Skin of body (tissue), 2 donors: ENCODE measurements around the gene TENM3. TPM values are rescaled to one million over a fixed set of nuclear protein-coding genes. Genes with fewer than 3 reads are reported as not detected.

Experiments
- DNase-seq: peaks from one replicate; lab custom pipeline; 2025; lab: John Stamatoyannopoulos, UW
- total RNA-seq: library from RNA; depleted of rRNA; stranded (reverse); fragments of >200 nt; gene quantifications from one replicate; pipeline ENCODE4 v1.2.3, GENCODE V29; 2014

Gene TENM3
- total RNA-seq, 1 donor from 2014 or later: 10.2 TPM

DNA sequence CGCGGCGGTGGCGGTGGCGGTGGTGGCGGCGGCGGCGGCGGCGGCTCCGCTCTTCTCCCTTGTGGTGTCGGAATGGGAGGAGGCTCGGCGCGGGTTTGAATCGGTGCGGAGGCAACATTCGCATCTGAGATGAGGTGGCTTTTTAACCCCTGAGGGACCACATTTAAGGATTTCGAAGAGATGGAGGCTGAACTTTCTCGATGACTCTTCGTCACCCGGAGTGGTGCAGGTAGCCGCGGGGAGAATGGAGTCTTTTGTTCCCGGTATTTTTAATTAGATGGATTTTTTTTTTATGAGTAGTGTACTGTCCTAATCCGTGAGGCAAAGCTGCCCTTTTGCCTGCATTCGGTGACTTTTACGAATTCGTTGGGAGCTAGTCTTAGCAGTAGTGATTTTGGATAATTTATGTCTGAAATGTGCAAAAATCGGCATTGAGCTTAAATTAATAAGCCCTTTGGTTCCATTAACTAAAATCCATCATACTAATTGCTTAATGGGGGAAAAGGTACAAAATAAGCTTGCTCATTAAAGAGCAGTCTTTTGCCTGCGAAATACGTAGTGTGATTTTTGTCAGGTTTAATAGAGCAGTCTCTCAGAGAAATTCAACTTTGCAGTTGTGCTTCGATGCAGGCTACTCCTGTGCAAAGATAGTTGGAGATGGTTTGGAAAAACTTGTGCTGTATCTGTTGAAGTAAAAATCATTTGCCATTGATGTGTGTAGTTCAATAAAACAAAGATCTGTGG lies 206.2 kb downstream of the TENM3 start:
- DNase-seq: peak; percentile 34

DNA sequence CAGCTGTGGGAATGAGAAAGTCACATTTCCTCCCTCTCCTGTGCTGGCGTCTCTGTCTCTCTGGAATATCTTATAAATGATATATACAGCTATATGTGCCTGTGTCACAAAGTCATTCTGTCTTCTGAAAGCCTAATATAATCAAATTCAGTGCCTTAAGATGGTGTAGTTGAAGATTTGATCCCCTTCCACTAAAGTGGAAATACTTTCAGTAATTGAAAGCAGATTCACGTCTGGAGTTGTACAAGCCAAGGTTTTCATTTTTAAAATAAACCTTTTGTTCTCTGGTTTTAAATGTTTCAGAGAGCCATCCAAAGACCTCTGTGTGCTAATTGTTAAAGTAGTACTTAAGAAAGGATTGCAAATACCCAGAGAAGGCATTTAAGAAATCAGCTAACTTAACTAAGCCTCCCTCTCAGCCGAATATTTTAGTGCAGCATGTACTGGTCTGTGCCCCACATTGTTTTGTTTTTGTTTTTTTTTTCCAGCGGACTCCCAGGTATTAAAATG lies 206.8 kb downstream of the TENM3 start:
- no peak for DNase-seq

DNA sequence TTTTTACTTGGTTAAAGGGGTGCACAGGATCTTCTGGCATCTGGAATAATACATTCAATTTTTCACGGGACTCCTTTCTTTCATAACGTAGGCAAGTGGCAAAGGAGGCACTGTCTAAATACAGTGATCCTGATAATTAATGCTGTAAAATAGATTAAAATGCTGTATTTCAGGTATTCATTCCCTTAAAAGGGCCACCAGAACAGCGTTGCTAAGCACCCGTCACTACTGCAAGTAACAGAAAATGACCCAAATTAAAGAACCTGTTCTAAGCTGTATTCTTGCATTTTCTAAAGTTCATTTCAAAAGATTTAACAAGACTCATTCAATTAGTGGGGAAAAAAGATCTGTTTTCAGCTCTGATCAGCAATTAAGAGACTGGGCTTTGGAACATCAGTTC lies 208.2 kb downstream of the TENM3 start:
- no peak for DNase-seq

DNA sequence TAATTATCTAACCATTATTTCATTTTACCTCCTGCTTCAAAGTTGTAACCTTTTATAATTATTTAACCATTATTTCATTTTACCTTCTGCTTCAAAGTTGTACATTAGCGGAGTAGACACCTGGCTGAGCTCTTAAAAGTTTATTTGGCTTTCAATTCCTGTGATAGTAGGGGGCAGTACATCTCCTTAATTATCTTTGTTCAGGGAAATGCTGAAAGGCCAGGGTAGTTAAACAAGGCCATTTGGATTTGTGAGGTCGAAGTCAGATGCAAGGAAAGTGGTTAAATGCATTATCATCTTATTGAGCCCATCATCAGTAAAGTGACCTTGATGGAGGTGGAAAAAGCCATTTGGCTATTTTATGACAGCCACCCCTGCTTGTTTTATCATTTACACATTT lies 210.6 kb downstream of the TENM3 start:
- DNase-seq: no peak

DNA sequence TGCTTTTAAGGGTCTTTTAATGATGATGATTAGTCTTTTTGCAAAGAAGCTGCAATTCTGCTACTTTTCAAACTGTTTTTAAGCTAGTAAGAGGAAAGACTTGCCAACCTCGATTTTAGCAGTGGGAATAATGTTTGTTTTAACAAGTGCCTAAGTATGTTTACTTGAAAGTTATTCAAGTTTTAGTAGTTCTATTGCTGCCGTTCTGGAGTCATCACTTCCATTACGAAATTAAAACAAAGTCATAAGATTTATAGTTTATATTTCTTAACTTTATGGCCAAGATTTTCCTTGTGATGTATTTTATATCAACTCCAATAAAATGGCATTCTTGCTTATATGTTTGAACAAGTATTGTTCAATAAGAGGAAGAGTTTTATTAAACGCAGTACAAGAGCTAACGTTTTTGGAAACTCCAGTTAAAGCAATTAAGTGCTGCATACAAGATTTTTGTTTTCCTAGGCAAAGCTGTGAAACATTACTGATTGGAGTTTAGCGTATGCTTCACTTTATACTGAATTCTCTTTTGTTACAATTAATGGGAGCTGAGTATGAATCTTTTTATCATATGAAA lies 211.3 kb downstream of the TENM3 start:
- no peak for DNase-seq

DNA sequence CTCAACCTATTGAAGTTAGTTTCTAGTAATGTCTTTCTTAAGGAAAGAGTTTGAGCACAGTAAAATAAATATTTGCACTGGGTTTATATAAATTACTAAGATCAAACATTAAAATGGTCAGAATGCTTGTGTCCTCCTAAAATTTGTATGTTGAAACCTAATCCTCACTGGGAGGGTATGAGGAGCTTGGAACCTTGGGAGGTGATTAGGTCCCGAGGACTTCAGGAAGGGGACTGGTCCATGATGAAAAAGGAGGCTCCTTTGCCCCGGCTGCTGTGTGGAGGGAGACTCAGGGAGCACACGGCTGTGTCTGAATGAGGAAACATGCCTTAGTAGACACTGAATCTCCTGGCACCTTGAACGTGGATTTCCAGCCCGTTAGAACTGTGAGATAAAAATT lies 221.9 kb downstream of the TENM3 start:
- DNase-seq: no peak

DNA sequence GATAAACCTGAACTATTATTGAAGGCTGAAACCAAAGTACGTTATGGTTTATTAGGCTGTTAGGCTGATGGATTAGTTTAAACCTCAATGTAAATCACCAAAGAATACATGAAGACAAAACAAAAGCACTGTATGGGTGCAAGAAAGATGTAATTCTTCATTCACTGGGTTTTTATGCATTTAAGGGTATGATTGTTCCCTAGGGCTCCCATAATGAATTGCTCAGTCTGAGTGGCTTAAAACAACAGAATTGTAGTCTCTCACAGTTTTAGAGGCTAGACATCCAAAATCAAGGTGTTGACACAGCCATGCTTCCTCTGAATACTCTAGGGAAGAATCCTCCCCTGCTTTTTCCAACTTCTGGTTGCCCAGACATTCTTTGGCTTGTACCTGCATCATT lies 222.8 kb downstream of the TENM3 start:
- DNase-seq: no peak

DNA sequence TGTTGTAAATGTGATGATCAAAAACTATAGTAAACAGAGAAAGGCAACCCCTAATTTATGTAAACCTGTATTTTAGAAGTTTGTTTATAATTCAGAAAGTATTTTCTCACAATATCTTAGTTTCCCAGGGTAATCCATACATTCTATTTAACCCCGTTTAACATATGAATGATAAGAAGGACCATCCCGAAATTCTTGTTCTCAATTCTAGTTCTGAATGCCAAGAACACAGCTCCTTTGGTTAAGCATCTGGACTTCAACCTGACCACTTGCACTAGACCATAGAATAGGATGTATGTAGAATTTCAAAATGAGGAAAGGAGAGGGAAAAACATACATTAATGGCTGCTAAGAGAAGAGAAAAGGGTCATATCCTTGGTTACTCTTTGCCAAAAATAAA lies 227.0 kb downstream of the TENM3 start:
- DNase-seq: no peak

DNA sequence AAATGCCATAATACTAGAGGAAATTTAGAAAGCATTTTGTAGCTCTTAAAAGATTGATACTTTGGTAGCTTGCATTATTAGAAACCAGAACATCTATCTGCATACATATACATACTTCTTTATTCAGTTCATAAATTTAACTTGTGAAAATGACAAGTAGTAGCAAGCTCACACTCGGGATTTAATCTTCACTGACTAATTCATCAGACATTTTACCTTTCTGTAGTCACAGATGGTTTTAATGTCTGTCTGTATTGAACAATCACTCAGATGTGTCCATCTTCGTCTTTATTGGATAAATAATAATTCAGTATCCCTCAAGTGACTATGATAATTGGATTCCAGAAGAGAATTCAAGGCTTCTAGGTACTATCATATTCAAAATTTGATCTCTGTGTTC lies 232.3 kb downstream of the TENM3 start:
- DNase-seq: no peak

DNA sequence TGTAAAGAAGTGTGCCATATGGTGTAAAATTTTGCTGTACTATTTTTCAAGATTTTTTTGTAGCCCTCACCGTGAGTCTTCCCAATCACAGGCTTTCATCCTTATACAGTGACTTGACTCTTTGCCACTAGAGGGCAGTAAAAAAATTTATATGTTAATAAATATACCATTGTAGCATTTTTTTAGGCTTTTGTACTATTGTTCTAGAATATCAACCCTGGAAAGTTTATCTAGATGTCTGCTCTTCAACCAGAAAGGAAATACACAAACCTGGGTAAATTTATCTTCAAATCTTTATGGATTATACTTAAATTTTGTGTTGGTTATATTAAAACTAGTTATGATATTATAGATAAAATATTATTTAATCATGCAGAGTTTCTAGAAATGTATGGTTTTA lies 235.3 kb downstream of the TENM3 start:
- DNase-seq: no peak

DNA sequence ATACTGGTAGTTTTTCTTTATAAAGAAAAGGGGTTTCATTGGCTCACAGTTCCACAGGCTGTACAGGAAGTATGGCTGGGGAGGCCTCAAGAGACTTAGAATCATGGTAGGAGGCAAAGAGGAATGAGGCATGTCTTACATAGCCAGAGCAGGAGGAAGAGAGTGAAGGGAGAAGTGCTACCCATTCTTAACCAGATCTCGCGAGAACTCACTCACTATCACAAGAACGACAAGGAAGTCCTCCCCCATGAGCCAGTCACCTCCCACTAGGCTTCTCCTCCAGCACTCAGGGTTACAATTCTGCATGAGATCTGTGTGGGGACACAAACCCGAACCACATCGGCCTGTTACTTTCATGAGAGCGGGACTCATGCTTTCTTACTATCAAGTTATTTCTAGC lies 240.5 kb downstream of the TENM3 start:
- no peak for DNase-seq

DNA sequence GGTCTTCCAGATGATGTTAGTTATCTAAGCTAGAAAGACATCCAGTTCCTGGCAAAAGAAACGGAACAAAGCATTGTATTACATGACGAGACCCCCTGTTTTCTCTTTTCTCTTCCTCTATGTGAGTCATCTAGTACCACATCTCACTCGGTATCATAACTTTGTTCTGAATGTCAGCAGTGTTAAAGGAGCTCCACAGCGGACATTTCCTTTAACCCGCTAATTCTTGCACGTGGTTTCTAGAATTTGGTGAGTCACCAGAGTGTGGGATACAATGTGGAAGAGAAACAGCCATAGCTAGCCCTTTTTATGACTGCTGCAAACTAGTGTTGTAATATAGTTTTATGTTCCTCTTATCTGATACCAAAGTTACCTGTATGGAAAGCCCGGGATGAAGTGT lies 243.7 kb downstream of the TENM3 start:
- no peak for DNase-seq

DNA sequence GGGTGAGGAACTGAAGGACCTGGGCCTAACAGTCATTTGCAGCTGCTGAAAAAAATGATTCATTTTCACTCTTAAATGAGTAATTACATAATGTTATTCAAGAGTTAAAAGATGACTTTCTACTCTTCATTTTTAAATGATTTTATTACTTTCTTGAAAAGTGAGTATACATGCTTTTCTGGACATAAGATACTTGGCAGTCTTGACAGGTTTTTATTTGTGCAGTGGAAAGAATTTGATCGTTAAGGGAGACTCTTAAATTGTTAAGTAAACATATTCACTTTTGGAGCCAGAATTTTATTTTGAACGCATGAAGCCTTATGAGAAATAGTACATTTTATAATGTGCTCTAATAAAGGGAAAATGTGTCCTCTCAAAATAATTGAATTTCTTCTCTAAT lies 245.7 kb downstream of the TENM3 start:
- no peak for DNase-seq

DNA sequence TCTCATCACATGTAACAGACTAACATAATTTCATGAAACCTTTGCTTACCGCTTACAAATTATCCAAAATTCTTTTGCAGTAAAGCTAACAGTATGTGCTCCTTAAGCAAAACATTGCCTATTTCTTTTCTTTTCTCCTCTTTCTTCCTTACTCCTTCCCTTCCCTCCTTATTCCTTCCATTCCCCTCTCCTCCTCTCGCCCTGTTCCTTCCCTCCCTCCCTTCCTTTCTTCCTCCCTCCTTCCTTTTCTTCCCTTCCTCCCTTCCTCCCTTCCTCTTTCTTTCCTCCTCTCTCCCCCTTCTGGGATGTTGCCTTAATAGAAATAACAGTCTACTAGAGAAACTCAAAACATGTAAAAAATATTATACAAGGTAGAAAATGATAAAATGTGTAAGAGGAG lies 246.4 kb downstream of the TENM3 start:
- no peak for DNase-seq

DNA sequence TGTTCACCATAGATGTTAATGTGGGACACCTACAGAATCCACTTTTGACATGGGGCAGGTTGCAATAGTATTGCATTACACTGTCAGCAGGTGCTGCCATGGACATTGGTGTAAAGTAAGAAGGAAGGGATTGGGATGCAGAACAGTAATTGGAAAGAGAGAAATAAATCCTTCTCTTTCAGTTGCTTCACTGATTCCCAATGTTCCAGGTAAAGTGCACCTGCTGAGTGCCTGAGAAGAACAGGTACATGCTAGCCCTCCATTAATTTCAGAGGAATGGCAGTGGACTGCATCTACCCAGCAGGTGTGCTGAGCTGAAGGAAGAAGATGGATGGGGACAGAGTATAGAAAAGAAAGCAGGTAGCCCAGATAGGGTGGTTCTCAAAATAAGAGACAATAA lies 248.5 kb downstream of the TENM3 start:
- DNase-seq: no peak

DNA sequence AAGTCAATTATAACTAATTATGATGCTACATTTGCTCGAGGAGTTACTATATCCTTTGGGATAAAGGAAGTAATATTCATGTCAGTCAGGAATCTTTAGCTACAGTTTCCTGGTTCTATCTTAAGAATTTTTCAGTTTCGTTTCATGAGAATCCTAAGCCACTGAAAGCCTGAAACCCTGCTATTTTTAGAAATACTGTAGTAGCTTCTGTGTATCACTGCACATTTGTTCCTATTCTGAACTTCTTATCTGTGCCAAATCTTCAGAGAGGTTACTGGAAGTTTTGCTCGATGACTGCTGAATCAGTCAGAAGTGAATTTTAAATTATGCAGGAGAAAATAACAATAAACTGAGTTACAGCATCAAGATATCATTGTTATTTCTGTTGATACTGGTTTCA lies 249.2 kb downstream of the TENM3 start:
- DNase-seq: peak; percentile 55

DNA sequence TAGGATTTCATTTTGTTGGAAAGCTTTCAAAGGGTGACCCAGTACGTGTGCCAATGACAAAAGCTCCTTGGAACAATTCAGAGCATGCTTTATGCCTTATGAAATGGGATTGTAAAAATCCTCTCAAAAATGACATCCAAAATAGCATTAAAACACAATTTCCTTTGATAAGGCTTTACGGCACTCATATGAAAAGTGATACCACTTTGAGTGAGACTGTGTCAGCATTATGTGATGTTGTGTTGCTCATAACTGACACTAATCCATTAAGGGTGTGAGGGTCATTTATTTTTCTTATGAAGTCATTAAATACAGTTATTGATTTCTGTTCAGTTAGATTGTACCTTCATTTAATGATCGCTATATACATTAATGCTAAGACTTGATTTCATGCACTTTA lies 250.2 kb downstream of the TENM3 start:
- DNase-seq: no peak

DNA sequence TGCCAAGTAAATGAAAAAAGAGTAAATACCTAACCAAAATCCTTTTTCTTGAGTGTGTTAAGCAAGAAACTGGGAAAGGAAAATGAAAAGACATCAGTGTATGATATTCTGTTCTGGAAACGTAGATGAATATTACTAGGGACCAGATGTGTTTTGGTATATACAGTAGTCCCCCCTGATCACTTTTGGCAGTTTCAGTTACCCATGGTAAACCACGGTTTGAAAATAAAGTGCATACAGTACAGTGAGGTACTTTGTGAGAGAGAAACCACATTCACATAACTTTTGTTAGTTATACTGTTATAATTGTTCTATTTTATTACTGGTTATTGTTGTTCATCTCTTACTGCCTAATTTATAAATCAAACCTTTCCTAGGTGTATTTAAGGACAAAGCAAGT lies 250.9 kb downstream of the TENM3 start:
- DNase-seq: no peak

DNA sequence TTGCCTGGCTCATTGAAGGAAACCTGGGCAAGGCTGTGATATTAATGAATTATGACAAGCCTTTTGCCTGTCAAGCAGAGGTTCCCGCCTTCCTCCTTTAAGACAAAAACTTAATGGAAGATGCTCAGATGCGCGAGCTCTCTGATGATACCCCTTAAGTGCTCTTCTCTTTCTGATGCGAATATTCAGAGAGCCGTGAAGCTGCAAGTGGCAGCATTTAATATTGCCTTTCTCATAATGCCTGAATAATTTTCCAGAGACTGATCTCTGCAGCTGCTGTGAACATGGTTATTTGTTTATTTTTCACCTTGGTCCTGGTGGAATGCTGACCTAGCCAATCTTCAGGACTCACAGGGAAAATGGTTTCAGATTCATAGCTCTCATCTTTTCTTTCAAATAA lies 251.8 kb downstream of the TENM3 start:
- no peak for DNase-seq

DNA sequence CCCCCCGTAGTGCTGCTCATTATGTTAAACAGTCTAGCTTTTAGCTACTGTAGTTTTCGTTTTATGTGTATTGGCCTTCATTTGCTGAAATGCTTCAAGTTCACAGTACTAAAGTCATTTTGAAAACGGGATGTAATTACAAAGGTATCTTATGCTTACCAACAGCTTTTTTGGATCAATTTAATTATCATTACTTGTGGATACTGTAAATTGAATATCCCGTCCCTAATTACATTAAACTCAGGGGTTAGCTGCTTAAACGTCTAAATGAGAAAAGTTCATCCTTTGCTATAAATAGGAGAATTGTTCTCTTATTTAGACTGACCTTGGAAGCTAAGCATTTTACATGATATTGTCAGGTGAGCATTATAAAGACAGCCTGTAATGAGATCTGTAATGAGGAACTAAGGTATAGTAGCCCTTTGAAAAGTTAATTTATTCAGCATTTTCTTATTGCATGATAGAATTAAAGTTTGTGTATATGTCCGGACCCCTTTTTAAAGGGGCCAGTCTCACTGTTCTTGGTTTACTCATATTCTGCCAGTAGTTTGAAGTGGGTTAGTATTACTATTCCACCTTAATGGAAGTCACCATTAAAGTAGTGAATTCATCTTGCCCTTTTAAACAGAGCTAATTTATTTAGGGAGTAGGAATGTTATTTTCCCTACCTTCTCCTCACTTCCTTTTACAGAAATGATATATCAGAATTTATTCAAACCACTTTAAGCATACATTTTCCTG lies 252.6 kb downstream of the TENM3 start:
- no peak for DNase-seq

DNA sequence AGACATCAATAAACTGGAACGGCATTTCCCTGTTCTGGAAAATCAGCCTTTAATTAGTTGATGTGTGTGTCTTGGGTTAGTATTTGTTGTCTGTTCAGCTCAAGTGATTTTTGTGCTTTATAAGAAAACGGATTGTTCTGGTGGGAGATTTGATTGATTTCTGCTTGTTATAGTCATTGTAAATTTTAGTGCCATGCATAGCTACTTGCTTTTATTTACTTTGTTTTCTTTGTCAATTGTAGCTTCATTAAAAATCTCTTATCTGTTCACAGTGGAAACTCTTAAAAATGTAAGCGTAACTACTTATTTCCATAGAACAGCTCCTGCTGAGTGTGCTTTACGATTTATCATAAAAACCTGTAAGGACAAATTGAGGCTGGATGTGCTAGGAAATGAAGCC lies 253.2 kb downstream of the TENM3 start:
- DNase-seq: no peak

DNA sequence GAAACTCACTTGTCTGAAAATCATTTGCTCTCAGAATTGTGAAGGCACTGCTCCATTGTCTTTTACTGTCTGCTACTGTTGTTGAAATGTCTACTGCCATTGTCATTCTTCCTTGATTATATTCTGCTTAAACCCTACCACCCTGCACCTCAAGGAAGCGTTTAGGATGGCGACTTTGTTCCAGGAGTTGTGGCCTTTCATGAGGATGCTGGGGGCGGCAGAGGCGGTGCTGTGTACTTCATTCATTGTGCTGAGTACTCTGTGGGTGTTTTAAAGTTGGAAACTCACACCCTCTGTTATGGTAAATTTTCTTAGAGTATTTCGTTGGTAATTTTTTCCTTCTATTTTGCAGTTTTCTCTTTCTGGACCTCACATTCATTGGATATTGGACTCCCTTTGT lies 258.9 kb downstream of the TENM3 start:
- DNase-seq: no peak

DNA sequence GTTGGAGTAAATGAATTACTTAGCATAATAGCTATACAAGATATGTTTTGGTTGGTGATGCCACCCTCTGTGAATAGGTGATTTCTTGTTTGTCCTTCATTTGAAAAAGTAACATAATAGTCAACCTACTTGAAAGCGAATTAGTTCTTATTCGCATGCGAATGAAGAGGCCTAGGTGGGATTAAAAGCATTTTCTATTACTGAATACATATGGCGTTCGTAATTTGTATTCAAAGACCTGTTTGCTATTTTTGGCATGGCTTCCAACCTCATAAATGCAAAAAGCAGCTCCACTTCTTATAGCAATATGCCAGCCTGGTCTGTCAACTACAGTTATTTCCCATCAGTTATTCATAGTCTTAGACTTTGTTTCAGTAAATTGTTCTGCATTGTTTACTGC lies 261.3 kb downstream of the TENM3 start:
- no peak for DNase-seq
